GM18507 (cell line): ENCODE data around the gene CLTRN.

Experiments used
- DNase-seq: peaks from one replicate; pipeline ENCODE4 v3.0.0; 2011; ENCODE audit warnings: low read depth; ENCODE audit not compliant: insufficient read length; ENCODE audit errors: extremely low spot score
- FAIRE-seq: peaks from 2 replicates; lab custom pipeline; 2011; peaks lifted over from hg19 to GRCh38; lab: Jason Lieb, UNC

Gene CLTRN

DNA sequence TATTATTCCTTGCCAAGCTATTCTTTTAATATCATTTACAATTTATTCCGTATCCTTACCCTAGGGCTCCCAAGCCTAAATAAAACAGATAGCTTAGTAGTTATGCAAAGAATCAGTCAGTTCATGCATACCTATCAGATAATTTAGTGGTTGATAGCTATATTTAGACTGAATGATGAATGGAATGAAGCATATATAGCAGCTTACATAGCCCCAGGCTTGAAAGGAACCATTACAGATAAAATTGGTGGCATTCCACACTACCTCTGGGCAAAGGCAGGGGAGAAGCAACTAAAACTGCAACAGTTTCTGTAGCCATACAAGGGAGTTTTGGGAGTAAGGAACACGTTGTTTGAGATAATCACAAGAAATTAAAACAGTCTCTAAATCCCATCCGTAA lies 66.6 kb downstream of the CLTRN start:
- FAIRE-seq (no peak), DNase-seq (no peak)

DNA sequence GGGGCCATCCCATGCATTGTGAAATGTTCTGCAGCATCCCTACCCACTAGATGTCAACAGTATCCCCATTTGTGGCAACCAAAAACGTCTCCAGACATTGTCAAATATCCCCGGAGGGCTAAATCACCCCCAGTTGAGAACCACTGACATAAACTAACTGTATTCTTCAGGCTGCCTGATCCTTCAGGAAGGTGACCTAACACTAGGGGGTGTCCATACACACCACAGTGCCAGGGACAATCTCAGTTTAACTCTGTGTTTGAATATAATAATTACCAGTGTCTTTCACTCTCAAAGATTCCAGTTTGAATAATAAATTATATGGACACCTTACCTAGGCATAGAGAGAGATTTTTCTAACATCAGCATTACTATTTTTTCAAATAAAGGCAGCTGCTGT lies 70.2 kb downstream of the CLTRN start:
- no peak for FAIRE-seq

DNA sequence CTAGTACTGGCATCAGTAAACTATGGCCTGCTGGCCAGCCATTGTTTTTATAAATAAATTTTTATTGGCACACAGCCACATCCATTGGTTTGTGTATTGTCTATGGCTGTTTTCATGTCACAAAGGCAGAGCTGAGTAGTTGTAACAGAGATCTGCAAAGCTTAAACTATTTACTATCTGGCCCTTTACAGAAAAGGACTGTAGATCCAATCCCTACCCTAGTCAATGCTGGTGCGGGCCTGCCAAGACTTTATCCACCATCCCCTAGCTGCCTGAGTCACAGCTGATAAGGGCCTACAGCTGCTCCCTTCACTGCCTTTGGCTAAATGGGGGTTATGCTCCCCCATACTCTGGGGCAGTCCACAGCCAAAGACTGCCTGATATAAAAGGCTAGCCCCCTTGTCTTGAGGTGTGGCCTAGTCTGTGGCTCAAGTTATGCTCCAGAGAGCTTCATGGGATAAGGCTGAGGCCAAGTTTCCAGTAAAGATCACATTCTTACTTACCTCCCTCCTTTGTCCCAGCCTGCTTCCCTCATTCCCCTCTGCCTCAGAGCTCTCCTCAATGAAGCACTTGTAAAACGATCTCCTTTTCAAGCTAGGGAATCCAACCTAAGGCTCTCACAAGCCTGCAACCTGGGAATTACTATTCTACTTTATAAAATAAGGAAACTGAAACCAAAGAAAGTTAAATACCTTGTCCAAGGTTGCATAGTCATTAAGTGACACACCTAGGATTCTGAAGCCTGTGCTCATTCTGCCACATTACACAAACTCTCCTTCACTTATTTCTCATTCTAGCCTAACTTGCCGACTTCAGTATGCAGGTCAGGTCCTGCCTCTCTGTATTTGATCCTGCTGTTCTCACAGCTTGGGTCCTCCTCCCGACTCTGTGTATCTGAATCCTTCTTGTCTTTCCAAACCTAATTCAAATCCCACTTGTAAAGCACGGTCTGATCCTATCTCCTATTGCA lies 84.5 kb downstream of the CLTRN start:
- DNase-seq, result no peak
- no peak for FAIRE-seq

More for the DNA sequence above, 70.2 kb downstream of the CLTRN start:
- DNase-seq, result no peak
